HEK293T (cell line): Measurements from ENCODE around the gene MSX2.

Experiments
- CTCF ChIA-PET: fragments of 350-600 bp; formaldehyde crosslinking; extraction: SDS; loops from one replicate; lab custom pipeline; 2021; ENCODE audit warnings: antibody characterized with exemption, inconsistent platforms; lab: Yijun Ruan, JAX
- POLR2A ChIA-PET: fragments of 350-600 bp; formaldehyde crosslinking; extraction: SDS; loops from one replicate; lab custom pipeline; 2020; ENCODE audit warnings: antibody characterized with exemption, inconsistent platforms; lab: Yijun Ruan, JAX
- DNase-seq: peaks from one replicate; pipeline ENCODE4 v3.0.0; 2012; ENCODE audit warnings: mixed read lengths; ENCODE audit errors: extremely low spot score
- ARNT ChIP-seq: fragments of 450-650 bp; IDR thresholded peaks from 2 replicates; pipeline ENCODE4 v1.6.1; 2017; ENCODE audit warnings: mild to moderate bottlenecking
- BHLHE40 ChIP-seq: fragments of 450-650 bp; IDR thresholded peaks from 2 replicates; pipeline ENCODE4 v1.6.1; 2016; ENCODE audit warnings: mild to moderate bottlenecking, moderate library complexity, borderline replicate concordance
- CTBP1 ChIP-seq: fragments of 450-650 bp; IDR thresholded peaks from 2 replicates; pipeline ENCODE4 v1.6.1; 2016; ENCODE audit warnings: borderline replicate concordance
- ELF4 ChIP-seq: fragments of 450-650 bp; IDR thresholded peaks from 2 replicates; pipeline ENCODE4 v1.6.1; 2017; ENCODE audit warnings: antibody characterized with exemption
- FOXA1 ChIP-seq: fragments of 450-650 bp; IDR thresholded peaks from 2 replicates; pipeline ENCODE4 v1.6.1; 2016; ENCODE audit warnings: mild to moderate bottlenecking
- FOXK2 ChIP-seq: fragments of 450-650 bp; IDR thresholded peaks from 2 replicates; pipeline ENCODE4 v1.6.1; 2016; ENCODE audit warnings: mild to moderate bottlenecking
- FOXM1 ChIP-seq: fragments of 450-650 bp; IDR thresholded peaks from 2 replicates; pipeline ENCODE4 v1.6.1; 2017; ENCODE audit warnings: mild to moderate bottlenecking, borderline replicate concordance
- HDGF ChIP-seq: fragments of 450-650 bp; IDR thresholded peaks from 2 replicates; pipeline ENCODE4 v1.6.1; 2017; ENCODE audit warnings: antibody characterized with exemption, borderline replicate concordance
- L3MBTL2 ChIP-seq: fragments of 450-650 bp; conservative IDR thresholded peaks from 2 replicates; pipeline ENCODE4 v1.6.1; 2016; ENCODE audit warnings: mild to moderate bottlenecking
- LEF1 ChIP-seq: fragments of 450-650 bp; IDR thresholded peaks from 2 replicates; pipeline ENCODE4 v1.6.1; 2017; ENCODE audit warnings: mild to moderate bottlenecking, borderline replicate concordance
- NFRKB ChIP-seq: fragments of 450-650 bp; IDR thresholded peaks from 2 replicates; pipeline ENCODE4 v1.6.1; 2016; ENCODE audit warnings: mild to moderate bottlenecking, moderate library complexity
- SP1 ChIP-seq: fragments of 450-650 bp; IDR thresholded peaks from 2 replicates; pipeline ENCODE4 v1.6.1; 2017
- SUZ12 ChIP-seq: fragments of 450-650 bp; IDR thresholded peaks from 2 replicates; pipeline ENCODE4 v1.6.1; 2016; ENCODE audit warnings: mild to moderate bottlenecking
- TARDBP ChIP-seq: fragments of 450-650 bp; IDR thresholded peaks from 2 replicates; pipeline ENCODE4 v1.6.1; 2016
- ZNF384 ChIP-seq: fragments of 450-650 bp; IDR thresholded peaks from 2 replicates; pipeline ENCODE4 v1.6.1; 2016
- TF ChIP-seq, protein P1 (sequence below): fragments of 450-650 bp; IDR thresholded peaks from 2 replicates; pipeline ENCODE4 v1.6.1; 2016

MSX2 gene

DNA sequence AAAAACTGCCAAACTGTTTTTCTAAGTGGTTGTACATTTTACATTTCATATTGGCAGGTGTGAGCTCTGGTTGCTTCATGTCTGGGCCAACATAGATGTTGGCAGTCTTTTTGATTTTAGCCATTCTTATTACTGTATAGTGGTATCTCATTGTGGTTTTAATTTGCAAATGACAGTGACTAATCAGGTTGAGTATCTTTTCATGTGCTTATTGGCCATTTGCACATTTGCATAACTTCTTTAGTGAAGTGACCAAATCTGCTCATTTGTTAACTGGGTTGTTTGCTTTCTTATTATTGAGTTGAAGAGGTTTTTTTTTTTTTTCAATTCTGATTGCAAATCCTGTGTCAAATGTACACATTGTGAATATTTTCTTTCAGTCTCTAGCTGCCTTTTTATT lies 36.9 kb upstream of the MSX2 start:
- ChIA-PET POLR2A (no interaction called here), CTCF (interaction anchor here (0.6 kb wide), 1 partner anchor 285 kb away, joined by 3 read pairs; no protein-coding TSS in a partner anchor)
- TF ChIP-seq SUZ12 (no peak), ZNF384 (no peak), CTBP1 (no peak), FOXK2 (no peak), FOXA1 (no peak), ELF4 (no peak), BHLHE40 (no peak), LEF1 (no peak), FOXM1 (no peak)
- DNase-seq: no peak

DNA sequence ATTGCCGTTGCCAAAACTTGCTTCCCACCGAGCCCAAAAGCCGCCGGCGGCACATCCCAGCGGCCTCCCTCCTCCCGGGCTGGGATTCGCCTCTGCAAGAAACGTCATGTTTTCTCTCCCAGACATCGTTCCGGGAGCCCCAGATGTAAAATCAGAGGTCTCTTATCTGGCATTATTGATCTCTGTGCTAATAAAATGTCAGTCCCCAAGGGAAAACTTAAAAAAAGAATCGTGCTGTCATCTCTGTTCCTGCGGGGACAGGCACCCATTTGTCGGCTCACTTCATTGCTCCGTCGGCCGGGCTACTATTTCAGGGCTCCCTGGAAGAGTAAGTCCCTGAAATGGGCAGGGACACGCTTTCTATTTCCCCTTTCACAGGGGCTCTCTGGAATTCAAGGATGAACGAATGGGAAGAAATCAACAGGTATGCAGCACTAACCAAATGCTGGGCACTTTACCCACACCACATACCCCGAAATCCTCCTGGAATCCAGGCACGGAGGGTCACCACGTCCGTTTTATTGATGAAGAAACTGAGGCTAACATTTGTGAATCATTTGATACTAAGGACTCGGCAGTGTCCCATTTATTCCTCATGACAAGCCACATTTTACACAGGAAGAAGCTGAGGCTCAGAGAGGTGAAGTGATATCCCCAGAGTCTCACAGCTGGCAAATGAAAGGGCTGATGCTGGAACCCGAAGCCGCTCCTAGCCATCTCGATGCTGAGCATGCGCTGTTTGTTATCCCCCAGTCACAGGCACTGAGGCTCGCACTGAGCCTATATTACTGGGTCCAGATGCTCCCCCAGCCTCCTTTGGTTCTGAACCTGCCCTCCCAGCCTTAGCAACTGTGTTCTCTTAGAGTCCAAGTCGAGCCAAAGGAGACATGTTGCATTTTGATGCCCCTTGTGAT lies 35.7 kb upstream of the MSX2 start:
- CTCF ChIA-PET: interaction anchor here (0.6 kb wide), 1 partner anchor 9 kb away, joined by 4 read pairs; no protein-coding TSS in a partner anchor
- POLR2A ChIA-PET: no interaction called here

DNA sequence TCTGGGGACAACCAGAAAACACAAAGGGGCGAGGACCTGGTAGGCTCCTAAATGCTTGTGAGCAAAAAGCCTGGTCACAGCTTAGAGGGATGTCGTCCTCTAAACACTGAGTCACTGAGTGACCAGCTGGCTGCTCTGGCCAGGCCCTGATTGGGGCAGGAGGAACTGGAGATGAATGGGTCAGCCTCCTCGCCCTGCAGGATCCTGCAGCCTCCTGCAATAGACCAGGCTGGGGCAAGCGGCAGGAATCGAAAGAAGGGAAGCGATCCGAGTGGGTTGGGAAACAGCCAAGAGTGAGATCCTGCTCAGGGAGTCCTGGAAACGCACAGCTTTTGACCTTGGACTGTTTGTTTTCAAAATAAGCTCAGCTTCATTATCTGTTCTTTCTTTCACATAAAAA lies 34.1 kb upstream of the MSX2 start:
- DNase-seq: no peak
- POLR2A ChIA-PET: interaction anchor here (0.6 kb wide), 1 partner anchor 9 kb away, joined by 3 read pairs; no protein-coding TSS in a partner anchor
- CTCF ChIA-PET: interaction anchor here (0.5 to 0.6 kb wide), 2 partner anchors 21 to 32 kb away, joined by 3 read pairs; no protein-coding TSS in a partner anchor
- TF ChIP-seq FOXA1 (no peak), ZNF384 (no peak), SP1 (no peak), CTBP1 (no peak)

More for the DNA sequence above, 35.7 kb upstream of the MSX2 start:
- no peak for DNase-seq
- TF ChIP-seq SUZ12: no peak
- no peak for TF ChIP-seq CTBP1
- TF ChIP-seq NFRKB: no peak
- TF ChIP-seq, protein P1, sequence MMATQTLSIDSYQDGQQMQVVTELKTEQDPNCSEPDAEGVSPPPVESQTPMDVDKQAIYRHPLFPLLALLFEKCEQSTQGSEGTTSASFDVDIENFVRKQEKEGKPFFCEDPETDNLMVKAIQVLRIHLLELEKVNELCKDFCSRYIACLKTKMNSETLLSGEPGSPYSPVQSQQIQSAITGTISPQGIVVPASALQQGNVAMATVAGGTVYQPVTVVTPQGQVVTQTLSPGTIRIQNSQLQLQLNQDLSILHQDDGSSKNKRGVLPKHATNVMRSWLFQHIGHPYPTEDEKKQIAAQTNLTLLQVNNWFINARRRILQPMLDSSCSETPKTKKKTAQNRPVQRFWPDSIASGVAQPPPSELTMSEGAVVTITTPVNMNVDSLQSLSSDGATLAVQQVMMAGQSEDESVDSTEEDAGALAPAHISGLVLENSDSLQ: no peak
- no peak for TF ChIP-seq TARDBP
- no peak for TF ChIP-seq LEF1
- TF ChIP-seq ELF4: no peak
- no peak for TF ChIP-seq FOXM1
- no peak for TF ChIP-seq FOXK2
- TF ChIP-seq BHLHE40: no peak
- TF ChIP-seq ARNT: no peak
- TF ChIP-seq HDGF: no peak

DNA sequence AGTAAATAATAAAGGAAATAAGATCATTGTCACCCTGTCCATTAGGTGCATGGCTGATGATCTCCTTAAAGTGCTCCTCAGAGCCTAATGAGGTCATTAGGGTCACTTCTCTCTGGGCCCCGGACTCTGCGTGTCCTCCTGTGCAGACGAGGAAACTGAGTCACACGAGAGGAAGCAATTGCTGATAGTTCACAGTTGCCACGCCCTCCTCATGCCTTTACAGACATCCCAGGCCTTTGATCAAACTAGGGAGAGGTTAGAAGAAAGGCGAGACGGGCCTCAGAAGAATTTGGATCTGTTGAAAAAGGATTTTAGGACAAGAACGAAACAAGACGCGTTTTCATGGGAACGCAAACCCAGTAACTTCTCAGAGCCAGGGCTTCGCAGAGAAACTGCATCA lies 32.0 kb upstream of the MSX2 start:
- no peak for DNase-seq
- POLR2A ChIA-PET: no interaction called here
- TF ChIP-seq ELF4 (no peak), ZNF384 (no peak), HDGF (no peak), SP1 (no peak), FOXA1 (no peak), FOXM1 (no peak), ARNT (no peak), LEF1 (no peak), NFRKB (no peak), SUZ12 (no peak), L3MBTL2 (no peak), TARDBP (no peak), BHLHE40 (no peak), CTBP1 (no peak), FOXK2 (no peak)
- TF ChIP-seq, protein P1: no peak
- CTCF ChIA-PET: no interaction called here

DNA sequence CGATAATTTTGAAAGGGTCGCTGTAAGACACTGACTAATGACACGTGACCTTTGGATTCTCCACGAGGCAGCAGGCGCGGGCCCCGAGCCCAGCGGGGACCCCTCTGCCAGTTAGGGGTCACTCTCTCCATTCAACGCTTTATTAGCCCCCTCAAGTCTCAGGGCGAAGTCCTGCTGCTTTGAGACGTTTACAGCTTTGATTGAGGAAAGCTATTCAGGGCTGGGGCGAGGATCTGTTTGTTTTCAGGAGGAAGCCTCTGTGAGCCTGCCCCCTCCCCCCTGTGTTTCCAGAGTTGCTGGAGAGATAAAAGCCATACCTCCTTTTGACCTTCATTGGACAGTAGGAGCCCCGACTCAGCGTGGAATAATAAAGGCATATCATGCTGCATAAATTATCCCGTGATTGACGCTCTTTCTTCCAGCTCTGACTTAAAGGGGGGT lies 31.4 kb upstream of the MSX2 start:
- CTCF ChIA-PET: no interaction called here
- DNase-seq: peak; percentile 55
- POLR2A ChIA-PET: no interaction called here
- TF ChIP-seq L3MBTL2 (peak; percentile 76), TARDBP (no peak), ARNT (no peak)
- TF ChIP-seq, protein P1: peak; percentile 62

DNA sequence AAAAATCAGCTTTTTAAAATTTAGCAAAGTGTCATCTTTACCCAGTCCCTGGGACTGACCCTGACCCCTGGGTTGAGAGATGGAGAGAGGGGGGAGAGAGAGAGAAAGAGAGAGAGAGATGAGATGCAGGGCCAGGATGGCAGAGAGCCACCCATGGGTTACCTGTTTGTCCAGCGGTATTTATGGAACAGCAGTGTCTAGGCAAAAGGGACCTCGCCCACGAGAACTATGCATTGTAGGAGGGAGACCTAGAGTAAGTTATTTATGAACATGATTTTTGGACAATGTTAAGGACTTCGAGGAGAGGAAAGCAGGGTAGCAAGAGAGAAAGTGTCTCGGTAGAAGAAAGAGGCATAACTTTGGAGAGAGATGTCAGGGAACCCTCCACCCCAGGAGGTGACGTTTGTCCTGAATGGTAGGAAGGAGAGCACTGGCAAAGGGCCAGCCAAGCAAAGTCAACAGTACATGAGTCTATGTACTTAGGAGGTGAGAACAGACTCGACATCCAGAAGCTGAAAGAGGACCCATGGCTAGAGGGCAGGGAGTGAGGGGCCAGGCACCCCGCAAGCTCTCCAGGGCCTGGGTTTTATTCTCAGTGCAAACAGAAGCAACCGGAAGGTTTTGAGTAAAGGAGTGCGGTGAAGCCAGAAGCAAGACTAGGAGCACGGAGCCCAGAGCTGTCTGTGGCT lies 30.5 kb upstream of the MSX2 start:
- POLR2A ChIA-PET: interaction anchor here (1.3 kb wide), 1 partner anchor 30 kb away, joined by 4 read pairs; the partner anchor contains the start of gene MSX2
- CTCF ChIA-PET: interaction anchor here (0.6 to 1.0 kb wide), 3 partner anchors 9 to 275 kb away, joined by 3 read pairs; no protein-coding TSS in a partner anchor
- no peak for DNase-seq
- TF ChIP-seq CTBP1: no peak
